LNCaP clone FGC (cell line): Measurements from ENCODE around the gene CREBBP.

Source experiments
- DNase-seq: peaks from one replicate; pipeline ENCODE4 v3.0.0-alpha.2; 2011; ENCODE audit warnings: low read depth
- H3K4me3 ChIP-seq: 2 replicates; pipeline ENCODE4 v1.5.1; 2011; ENCODE audit warnings: mild to moderate bottlenecking, low read depth, low read length, control low read depth
- CTCF ChIP-seq: IDR thresholded peaks from 2 replicates; pipeline ENCODE4 v1.5.1; 2012; ENCODE audit warnings: mild to moderate bottlenecking; ENCODE audit not compliant: control insufficient read depth, insufficient read depth; ENCODE audit errors: extremely low read depth

Gene CREBBP

GRCh38 chr16:3879887-3880564 lies 487 bp downstream of the CREBBP start:
- no peak for DNase-seq
- H3K4me3 ChIP-seq = peak overlapping the region; percentile 68
- peak; percentile 62 for TF ChIP-seq CTCF

DNA sequence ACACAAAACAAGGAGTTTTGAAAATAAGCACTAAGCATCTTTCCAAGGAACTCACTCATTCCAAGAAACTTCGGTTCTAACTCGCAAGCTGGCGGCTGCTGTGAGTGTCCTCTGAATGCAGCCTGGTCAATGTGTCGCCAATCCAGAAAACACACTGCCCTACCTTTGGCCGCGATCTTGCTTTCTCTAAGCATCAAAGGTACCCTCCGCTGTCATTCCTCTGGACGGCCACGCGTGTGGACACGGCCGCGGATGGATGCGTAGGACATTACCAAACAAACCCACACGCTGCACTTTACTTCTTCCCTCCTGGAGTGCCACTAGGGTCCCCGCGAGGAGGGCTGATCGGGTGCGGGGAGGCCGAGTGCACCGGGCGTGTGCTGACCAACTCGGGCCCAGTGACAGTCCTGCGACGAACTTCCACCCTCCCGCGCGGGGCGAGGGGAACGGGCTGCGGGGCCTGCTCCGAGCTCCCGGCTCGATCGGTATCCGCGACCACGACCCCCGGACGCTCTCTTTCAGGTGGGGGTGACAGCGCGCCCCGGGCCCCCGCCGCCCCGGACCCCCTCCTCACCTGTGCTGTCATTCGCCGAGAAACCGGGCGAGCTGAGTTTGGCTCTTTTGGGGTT lies 1.1 kb downstream of the CREBBP start:
- no peak for DNase-seq
- peak overlapping the region; percentile 61 for H3K4me3 ChIP-seq
- TF ChIP-seq CTCF = no peak

GRCh38 chr16:3878610-3879009 lies 1.9 kb downstream of the CREBBP start:
- no peak for DNase-seq
- H3K4me3 ChIP-seq = peak overlapping the region; percentile 61
- TF ChIP-seq CTCF = no peak

DNA sequence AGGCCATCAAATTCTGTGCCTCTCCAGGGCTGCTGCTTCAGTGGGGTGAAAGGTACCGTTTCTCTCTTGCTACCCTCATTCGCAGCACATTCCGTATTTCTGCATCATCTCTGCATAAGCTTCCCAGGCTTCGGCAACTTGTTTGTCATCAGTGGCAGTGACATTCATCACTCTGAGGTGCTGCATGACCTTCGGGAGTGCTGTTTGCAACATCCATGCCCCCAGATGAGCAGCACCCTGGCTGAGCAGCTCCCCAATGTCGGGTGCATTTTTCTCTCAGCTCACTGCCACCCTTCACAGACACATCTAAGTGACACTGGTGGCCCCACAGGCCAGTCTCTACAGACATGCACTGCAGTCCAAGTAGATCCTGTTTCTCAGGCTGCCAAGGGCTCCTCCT lies 3.8 kb downstream of the CREBBP start:
- no peak overlapping the region for H3K4me3 ChIP-seq
- DNase-seq = no peak
- TF ChIP-seq CTCF = no peak

DNA sequence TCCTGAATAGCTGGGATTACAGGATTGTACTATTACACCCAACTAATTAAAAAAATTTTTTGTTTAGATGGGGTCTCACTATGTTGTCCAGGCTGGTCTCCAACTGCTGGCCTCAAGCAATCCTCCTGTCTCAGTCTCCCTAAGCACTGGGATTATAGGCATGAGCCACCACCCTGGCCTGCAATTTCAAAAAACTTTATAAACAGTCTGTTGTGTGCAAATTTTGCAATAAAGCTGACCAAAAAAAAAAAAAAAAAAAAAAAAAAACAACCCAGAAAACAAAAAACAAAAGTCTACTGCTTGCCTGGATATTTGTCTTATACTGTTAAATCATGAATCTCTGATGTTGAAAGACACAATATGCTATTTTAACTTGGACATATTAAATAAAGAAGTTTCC lies 4.4 kb downstream of the CREBBP start:
- no peak for TF ChIP-seq CTCF
- no peak overlapping the region for H3K4me3 ChIP-seq
- DNase-seq = no peak

DNA sequence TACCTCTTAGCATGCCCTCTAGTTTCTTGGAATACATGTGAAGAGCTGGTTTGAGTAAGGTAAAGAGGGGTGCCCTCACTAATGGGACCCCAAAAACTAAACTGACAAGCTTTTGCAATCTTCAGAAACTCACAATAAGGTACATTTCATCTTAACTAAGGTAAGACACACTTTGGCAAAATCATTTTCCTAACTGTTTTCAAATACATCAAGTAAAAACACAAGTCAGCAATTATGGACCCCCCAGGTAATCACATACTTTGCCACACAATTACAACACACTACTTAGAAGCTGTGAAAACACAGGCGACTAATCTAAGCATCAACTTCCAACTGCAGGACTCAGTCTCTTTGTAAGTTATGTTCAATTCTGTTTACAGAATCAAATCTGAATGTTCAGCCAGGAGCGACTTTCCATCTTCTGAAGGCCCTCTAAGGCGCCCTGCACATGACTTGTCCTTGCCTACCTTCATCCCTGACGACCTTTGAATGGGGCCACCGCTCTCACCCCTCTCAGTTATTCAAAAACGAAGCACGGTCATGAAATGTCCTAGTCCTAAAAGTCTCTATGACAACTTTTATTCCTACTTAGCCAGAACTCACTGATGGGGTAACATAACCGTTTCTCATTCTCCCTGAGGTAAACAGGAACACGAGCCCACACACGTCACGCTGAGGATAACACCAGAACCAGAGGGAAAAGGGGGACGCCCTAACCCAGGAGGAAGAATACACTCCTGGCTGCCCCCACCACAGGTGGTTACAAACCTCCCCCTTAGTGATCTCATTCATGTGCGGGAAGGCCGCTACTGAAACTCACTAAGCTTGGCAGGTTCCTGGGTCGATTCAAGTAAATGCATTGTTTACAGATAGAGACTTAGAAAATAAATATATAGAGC lies 5.5 kb downstream of the CREBBP start:
- no peak overlapping the region for H3K4me3 ChIP-seq
- TF ChIP-seq CTCF = no peak
- peak; percentile 25 for DNase-seq
